GM23338 (cell line): ENCODE results near the gene SLC30A5. TPM values are rescaled to one million over a fixed set of nuclear protein-coding genes. Genes with fewer than 3 reads are reported as not detected.

Experiments
- ATAC-seq: fragments of 200-7000 bp; cut with Tn5 transposase; 3 replicates; pipeline ENCODE4 v1.9.1; 2020
- DNase-seq: peaks from one replicate; pipeline ENCODE4 v3.0.0-alpha.2; 2015; ENCODE audit warnings: low spot score
- H2AFZ ChIP-seq: fragments of 200-600 bp; sonication (generic); 2 replicates; pipeline ENCODE4 v1.8.0; 2016; ENCODE audit warnings: antibody characterized with exemption, mild to moderate bottlenecking, moderate library complexity
- H3F3A ChIP-seq: fragments of 200-600 bp; sonication (generic); replicated peaks from 2 replicates; pipeline ENCODE4 v1.8.0; 2017; ENCODE audit warnings: antibody characterized with exemption, mixed run types, low read depth
- H3K27ac ChIP-seq: fragments of 200-600 bp; sonication (generic); 2 replicates; pipeline ENCODE4 v1.6.1; 2016; ENCODE audit warnings: low read depth
- H3K27me3 ChIP-seq: fragments of 200-600 bp; sonication (generic); 2 replicates; pipeline ENCODE4 v1.8.0; 2016; ENCODE audit warnings: mild to moderate bottlenecking, mixed run types, moderate library complexity; ENCODE audit not compliant: insufficient read depth
- H3K36me3 ChIP-seq: fragments of 200-600 bp; sonication (generic); 2 replicates; pipeline ENCODE4 v1.8.0; 2016; ENCODE audit warnings: mild to moderate bottlenecking; ENCODE audit not compliant: insufficient read depth
- H3K4me1 ChIP-seq: fragments of 200-600 bp; sonication (generic); 2 replicates; pipeline ENCODE4 v1.8.0; 2016; ENCODE audit warnings: mild to moderate bottlenecking, moderate library complexity; ENCODE audit not compliant: insufficient read depth
- H3K4me2 ChIP-seq: fragments of 200-600 bp; sonication (generic); 2 replicates; pipeline ENCODE4 v1.7.1; 2017; ENCODE audit warnings: mixed run types
- H3K4me3 ChIP-seq: fragments of 200-600 bp; sonication (generic); 2 replicates; pipeline ENCODE4 v1.6.1; 2016; ENCODE audit warnings: mixed run types
- H3K79me2 ChIP-seq: fragments of 200-600 bp; sonication (generic); replicated peaks from 2 replicates; pipeline ENCODE4 v1.8.0; 2017; ENCODE audit warnings: mild to moderate bottlenecking; ENCODE audit not compliant: insufficient read depth
- H3K9me2 ChIP-seq: fragments of 200-600 bp; sonication (generic); 2 replicates; pipeline ENCODE4 v1.8.0; 2017; ENCODE audit not compliant: insufficient read depth
- H4K20me1 ChIP-seq: fragments of 200-600 bp; sonication (generic); replicated peaks from 2 replicates; pipeline ENCODE4 v1.8.0; 2017; ENCODE audit warnings: mild to moderate bottlenecking; ENCODE audit not compliant: insufficient read depth
- H3K27ac Mint-ChIP-seq: 2 replicates; pipeline ENCODE4 v1.8.0; 2020; ENCODE audit warnings: inconsistent platforms, mild to moderate bottlenecking, moderate library complexity, mixed read lengths
- H3K27me3 Mint-ChIP-seq: 3 replicates; pipeline ENCODE4 v1.8.0; 2022; ENCODE audit warnings: low read depth, mild to moderate bottlenecking, moderate library complexity, mixed read lengths, inconsistent platforms; ENCODE audit not compliant: insufficient read depth, poor library complexity
- H3K36me3 Mint-ChIP-seq: 3 replicates; pipeline ENCODE4 v1.8.0; 2021; ENCODE audit warnings: low read depth, mild to moderate bottlenecking, inconsistent platforms, moderate library complexity, mixed read lengths
- H3K4me1 Mint-ChIP-seq: 3 replicates; pipeline ENCODE4 v1.8.0; 2020; ENCODE audit warnings: mild to moderate bottlenecking, inconsistent platforms, mixed read lengths
- H3K4me3 Mint-ChIP-seq: 3 replicates; pipeline ENCODE4 v1.8.0; 2021; ENCODE audit warnings: moderate library complexity, mild to moderate bottlenecking, inconsistent platforms, mixed read lengths
- H3K9me3 Mint-ChIP-seq: 3 replicates; pipeline ENCODE4 v1.8.0; 2020; ENCODE audit warnings: moderate library complexity, mild to moderate bottlenecking, inconsistent platforms, mixed read lengths
- CREB1 ChIP-seq: fragments of 250-450 bp; sonication (Bioruptor Pico); IDR thresholded peaks from 2 replicates; pipeline ENCODE4 v1.5.0; 2020; ENCODE audit warnings: low read depth, mild to moderate bottlenecking, moderate library complexity
- CTCF ChIP-seq, 2 experiments: fragments of 200-600 bp in 1 of 2; sonication (generic) in 1 of 2; conservative IDR thresholded peaks; 2 replicates each; pipeline versions ENCODE4 v1.5.1 to v1.6.1; 2016 to 2017; ENCODE audit warnings: antibody characterized with exemption in 2 of 2, low read depth in 2 of 2, mild to moderate bottlenecking in 2 of 2, moderate library complexity in 1 of 2
- EZH2 ChIP-seq: fragments of 200-600 bp; sonication (generic); IDR thresholded peaks from one replicate; pipeline ENCODE4 v1.8.0; 2017; ENCODE audit warnings: antibody characterized with exemption, mild to moderate bottlenecking, low read depth; ENCODE audit not compliant: unreplicated experiment
- EZH2phosphoT487 ChIP-seq: fragments of 200-600 bp; sonication (generic); IDR thresholded peaks from one replicate; pipeline ENCODE4 v1.8.1; 2018; ENCODE audit warnings: antibody characterized with exemption; ENCODE audit not compliant: unreplicated experiment
- NANOG ChIP-seq: IDR thresholded peaks from 2 replicates; pipeline ENCODE4 v1.6.1; 2016; ENCODE audit warnings: antibody characterized with exemption, borderline replicate concordance
- POLR2AphosphoS5 ChIP-seq: IDR thresholded peaks from 2 replicates; pipeline ENCODE4 v1.6.1; 2016; ENCODE audit warnings: antibody characterized with exemption, low read depth
- REST ChIP-seq: IDR thresholded peaks from one replicate; pipeline ENCODE4 v1.6.1; 2018; ENCODE audit warnings: antibody characterized with exemption; ENCODE audit not compliant: unreplicated experiment
- STAT1 ChIP-seq: IDR thresholded peaks from one replicate; pipeline ENCODE4 v1.6.1; 2016; ENCODE audit warnings: antibody characterized with exemption; ENCODE audit not compliant: unreplicated experiment
- ZNF114 ChIP-seq: fragments of 250-450 bp; sonication (Bioruptor Pico); IDR thresholded peaks from 2 replicates; pipeline ENCODE4 v1.5.0; 2020; ENCODE audit warnings: mild to moderate bottlenecking, moderate library complexity
- ZNF331 ChIP-seq: fragments of 250-450 bp; sonication (Bioruptor Pico); IDR thresholded peaks from 2 replicates; pipeline ENCODE4 v1.5.0; 2020; ENCODE audit warnings: low read depth, mild to moderate bottlenecking, moderate library complexity
- ZNF462 ChIP-seq: fragments of 250-450 bp; sonication (Bioruptor Pico); IDR thresholded peaks from 2 replicates; pipeline ENCODE4 v1.5.0; 2020; ENCODE audit warnings: mild to moderate bottlenecking, moderate library complexity
- polyA plus RNA-seq: library from polyadenylated mRNA; unstranded; fragments of >200 nt; fragmentation: Nextera tagmentation; extraction: Ambion mirVana; gene quantifications from 2 replicates; pipeline ENCODE4 v1.2.1, GENCODE V29; 2016
- total RNA-seq: library from RNA; depleted of rRNA; stranded (reverse); fragments of >200 nt; shearing (Covaris generic); gene quantifications from 2 replicates; pipeline ENCODE4 v1.2.3, GENCODE V29; 2014

Gene SLC30A5
- total and polyA plus RNA-seq, 2 experiments from 2014 or later: 38.2 to 43.2 TPM

- Mint-ChIP-seq H3K4me1 (peaks cover 28% of the 10 kb centered on the region), H3K9me3 (no peaks in the 10 kb centered on the region), H3K36me3 (peaks cover 56% of the 10 kb centered on the region), H3K27me3 (peaks cover 19% of the 10 kb centered on the region), H3K27ac (peak overlapping the region; percentile 98), H3K4me3 (peak overlapping the region; percentile 95)
- H3K27ac ChIP-seq: peak overlapping the region; percentile 99
- H3K4me1 ChIP-seq: peaks cover 23% of the 10 kb centered on the region
- peak overlapping the region; percentile 96 for H3K4me3 ChIP-seq
- peaks cover 24% of the 10 kb centered on the region for H4K20me1 ChIP-seq
- H3K36me3 ChIP-seq: peaks cover 48% of the 10 kb centered on the region
- peaks cover 48% of the 10 kb centered on the region for H3F3A ChIP-seq
- peaks cover 54% of the 10 kb centered on the region for H3K79me2 ChIP-seq
- H3K4me2 ChIP-seq: peak overlapping the region; percentile 94
- DNase-seq (peak; percentile 70), ATAC-seq (peak; percentile 31)
- H2AFZ ChIP-seq: peak overlapping the region; percentile 44; the same call in 1 of the 2 replicates
- no peaks in the 10 kb centered on the region for H3K27me3 ChIP-seq
- TF ChIP-seq ZNF462 (CRISPR knock-in tag): no peak
- no peak for TF ChIP-seq ZNF331 (CRISPR knock-in tag)
- no peak for TF ChIP-seq STAT1
- no peak for TF ChIP-seq EZH2
- TF ChIP-seq ZNF114 (CRISPR knock-in tag): no peak
- TF ChIP-seq NANOG: no peak
- TF ChIP-seq REST: no peak
- no peak for TF ChIP-seq CTCF (conservative IDR thresholded peaks at IDR 0.05; ENCODE audit: low read depth in 2 of 2)
- no peak for TF ChIP-seq POLR2AphosphoS5
- TF ChIP-seq CREB1 (CRISPR knock-in tag): no peak
- no peak for TF ChIP-seq EZH2phosphoT487
- H3K9me2 ChIP-seq: no peaks in the 10 kb centered on the region
Observed at GRCh38 chr5:69167493-69167855, 73.7 kb downstream of the SLC30A5 start.
